ENCODE results near the gene TAMM41.
"Not testable (repeated sequence)": the region's sequence is repeated elsewhere in the genome, so short reads cannot be mapped to it uniquely, and the experiment has no call there.

GRCh38 chr3:11863739-11864138 is 17.1 kb upstream of the TAMM41 start:
- TF ChIP-seq, protein P1, sequence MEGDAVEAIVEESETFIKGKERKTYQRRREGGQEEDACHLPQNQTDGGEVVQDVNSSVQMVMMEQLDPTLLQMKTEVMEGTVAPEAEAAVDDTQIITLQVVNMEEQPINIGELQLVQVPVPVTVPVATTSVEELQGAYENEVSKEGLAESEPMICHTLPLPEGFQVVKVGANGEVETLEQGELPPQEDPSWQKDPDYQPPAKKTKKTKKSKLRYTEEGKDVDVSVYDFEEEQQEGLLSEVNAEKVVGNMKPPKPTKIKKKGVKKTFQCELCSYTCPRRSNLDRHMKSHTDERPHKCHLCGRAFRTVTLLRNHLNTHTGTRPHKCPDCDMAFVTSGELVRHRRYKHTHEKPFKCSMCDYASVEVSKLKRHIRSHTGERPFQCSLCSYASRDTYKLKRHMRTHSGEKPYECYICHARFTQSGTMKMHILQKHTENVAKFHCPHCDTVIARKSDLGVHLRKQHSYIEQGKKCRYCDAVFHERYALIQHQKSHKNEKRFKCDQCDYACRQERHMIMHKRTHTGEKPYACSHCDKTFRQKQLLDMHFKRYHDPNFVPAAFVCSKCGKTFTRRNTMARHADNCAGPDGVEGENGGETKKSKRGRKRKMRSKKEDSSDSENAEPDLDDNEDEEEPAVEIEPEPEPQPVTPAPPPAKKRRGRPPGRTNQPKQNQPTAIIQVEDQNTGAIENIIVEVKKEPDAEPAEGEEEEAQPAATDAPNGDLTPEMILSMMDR (IDR thresholded peaks at IDR 0.05; ENCODE audit: low read depth, low read length): not testable (repeated sequence)
- TF ChIP-seq POLR2A (IDR thresholded peaks at IDR 0.05; ENCODE audit: extremely low read depth, insufficient read length); MYC (IDR thresholded peaks at IDR 0.05; ENCODE audit: low read depth, low read length): not testable (repeated sequence)
- TF ChIP-seq, protein P2, sequence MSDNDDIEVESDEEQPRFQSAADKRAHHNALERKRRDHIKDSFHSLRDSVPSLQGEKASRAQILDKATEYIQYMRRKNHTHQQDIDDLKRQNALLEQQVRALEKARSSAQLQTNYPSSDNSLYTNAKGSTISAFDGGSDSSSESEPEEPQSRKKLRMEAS (IDR thresholded peaks at IDR 0.05; ENCODE audit: low read depth, low read length): not testable (repeated sequence)
